Measurements from ENCODE around the gene RAB7B. TPM values are rescaled to one million over a fixed set of nuclear protein-coding genes. Genes with fewer than 3 reads are reported as not detected.

The RAB7B gene
- total and polyA plus RNA-seq, 2 experiments from 2014 or later: 4.5 to 22.6 TPM

DNA sequence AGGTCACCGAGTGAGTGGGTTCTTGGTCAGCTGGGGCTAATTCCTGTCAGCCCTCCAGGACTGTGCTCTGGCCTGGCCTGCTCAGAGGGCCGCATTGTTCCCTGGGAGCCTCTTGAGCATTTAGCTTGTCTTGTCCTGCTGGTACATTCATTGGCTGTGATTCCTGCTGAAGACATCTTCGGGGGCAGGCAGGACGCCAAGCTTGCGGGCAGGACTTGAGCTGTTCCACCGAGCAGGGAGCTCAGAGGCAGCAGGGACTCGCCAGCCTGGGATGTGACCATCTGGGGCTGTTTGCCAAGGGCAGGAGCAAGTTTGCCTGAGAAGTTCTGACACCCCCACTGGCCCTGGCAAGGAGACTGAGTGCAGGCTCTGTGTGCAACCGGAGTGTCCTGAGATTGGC is 52.9 kb downstream of the RAB7B start:
- no peak overlapping the region for H2AFZ ChIP-seq
- H3K4me3 ChIP-seq: no peak overlapping the region
- no peaks in the 10 kb centered on the region for H4K20me1 ChIP-seq (ENCODE audit: insufficient read depth, poor library complexity, severe bottlenecking)
- TF ChIP-seq, protein P1, sequence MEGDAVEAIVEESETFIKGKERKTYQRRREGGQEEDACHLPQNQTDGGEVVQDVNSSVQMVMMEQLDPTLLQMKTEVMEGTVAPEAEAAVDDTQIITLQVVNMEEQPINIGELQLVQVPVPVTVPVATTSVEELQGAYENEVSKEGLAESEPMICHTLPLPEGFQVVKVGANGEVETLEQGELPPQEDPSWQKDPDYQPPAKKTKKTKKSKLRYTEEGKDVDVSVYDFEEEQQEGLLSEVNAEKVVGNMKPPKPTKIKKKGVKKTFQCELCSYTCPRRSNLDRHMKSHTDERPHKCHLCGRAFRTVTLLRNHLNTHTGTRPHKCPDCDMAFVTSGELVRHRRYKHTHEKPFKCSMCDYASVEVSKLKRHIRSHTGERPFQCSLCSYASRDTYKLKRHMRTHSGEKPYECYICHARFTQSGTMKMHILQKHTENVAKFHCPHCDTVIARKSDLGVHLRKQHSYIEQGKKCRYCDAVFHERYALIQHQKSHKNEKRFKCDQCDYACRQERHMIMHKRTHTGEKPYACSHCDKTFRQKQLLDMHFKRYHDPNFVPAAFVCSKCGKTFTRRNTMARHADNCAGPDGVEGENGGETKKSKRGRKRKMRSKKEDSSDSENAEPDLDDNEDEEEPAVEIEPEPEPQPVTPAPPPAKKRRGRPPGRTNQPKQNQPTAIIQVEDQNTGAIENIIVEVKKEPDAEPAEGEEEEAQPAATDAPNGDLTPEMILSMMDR (IDR thresholded peaks at IDR 0.05; ENCODE audit: poor library complexity): no peak
- TF ChIP-seq EZH2 (IDR thresholded peaks at IDR 0.05; ENCODE audit: borderline replicate concordance) (no peak), EZH2phosphoT487 (IDR thresholded peaks at IDR 0.05; ENCODE audit: low read depth, severe bottlenecking, unreplicated experiment) (no peak)
- no peak overlapping the region for H3K27ac ChIP-seq
- WGBS (ENCODE audit: low lambda C conversion rate, missing lambda C conversion rate): 89% methylated on average over 8 of the region's 8 CpGs
- H3K9me3 ChIP-seq (ENCODE audit: low read depth): no peaks in the 10 kb centered on the region
- H3K27me3 ChIP-seq: peaks cover 12% of the 10 kb centered on the region
- H3K9me2 ChIP-seq (replicated peaks; ENCODE audit: insufficient read depth): no peaks in the 10 kb centered on the region
- no peaks in the 10 kb centered on the region for H3K4me1 ChIP-seq (ENCODE audit: insufficient read depth)
- H3K4me2 ChIP-seq: no peak overlapping the region
- no peak for DNase-seq (ENCODE audit: low spot score)
- H3K79me2 ChIP-seq: no peaks in the 10 kb centered on the region
- no peaks in the 10 kb centered on the region for H3K36me3 ChIP-seq (replicated peaks; ENCODE audit: insufficient read depth, low read depth)

DNA sequence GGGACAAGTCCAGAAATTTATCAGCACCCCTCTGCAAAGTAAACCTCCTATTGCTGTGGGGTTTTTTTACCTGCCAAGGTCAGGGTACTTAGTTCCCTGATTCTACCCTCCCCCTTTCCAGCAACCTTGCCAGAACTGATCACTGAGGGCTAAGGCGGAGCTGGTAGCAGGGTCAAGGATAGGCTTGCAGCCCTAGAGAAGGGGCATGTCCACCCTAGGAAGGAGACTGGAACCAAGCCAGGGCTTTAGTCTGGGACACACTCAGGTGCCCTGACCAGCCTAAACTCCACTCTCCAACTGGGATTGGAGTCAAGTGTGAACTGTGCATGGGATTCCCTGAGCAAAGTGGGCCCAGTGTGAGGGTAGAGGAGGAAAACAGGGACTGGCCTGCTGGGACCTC is 53.4 kb downstream of the RAB7B start:
- no peaks in the 10 kb centered on the region for H3K4me1 ChIP-seq (ENCODE audit: insufficient read depth)
- no peak overlapping the region for H3K4me3 ChIP-seq
- H3K4me2 ChIP-seq: no peak overlapping the region
- H3K9me3 ChIP-seq (ENCODE audit: low read depth): no peaks in the 10 kb centered on the region
- WGBS (ENCODE audit: low lambda C conversion rate, missing lambda C conversion rate): 100% methylated on average over 1 of the region's 1 CpG
- H3K27me3 ChIP-seq: peaks cover 12% of the 10 kb centered on the region
- H3K9me2 ChIP-seq (replicated peaks; ENCODE audit: insufficient read depth): no peaks in the 10 kb centered on the region
- no peaks in the 10 kb centered on the region for H3K36me3 ChIP-seq (replicated peaks; ENCODE audit: insufficient read depth, low read depth)
- no peaks in the 10 kb centered on the region for H3K79me2 ChIP-seq
- H2AFZ ChIP-seq: no peak overlapping the region
- H3K27ac ChIP-seq: no peak overlapping the region
- DNase-seq (ENCODE audit: low spot score): no peak
- H4K20me1 ChIP-seq (ENCODE audit: insufficient read depth, poor library complexity, severe bottlenecking): no peaks in the 10 kb centered on the region
- TF ChIP-seq, protein P1 (IDR thresholded peaks at IDR 0.05; ENCODE audit: poor library complexity): no peak
- TF ChIP-seq EZH2phosphoT487 (IDR thresholded peaks at IDR 0.05; ENCODE audit: low read depth, severe bottlenecking, unreplicated experiment) (no peak), EZH2 (IDR thresholded peaks at IDR 0.05; ENCODE audit: borderline replicate concordance) (no peak)

DNA sequence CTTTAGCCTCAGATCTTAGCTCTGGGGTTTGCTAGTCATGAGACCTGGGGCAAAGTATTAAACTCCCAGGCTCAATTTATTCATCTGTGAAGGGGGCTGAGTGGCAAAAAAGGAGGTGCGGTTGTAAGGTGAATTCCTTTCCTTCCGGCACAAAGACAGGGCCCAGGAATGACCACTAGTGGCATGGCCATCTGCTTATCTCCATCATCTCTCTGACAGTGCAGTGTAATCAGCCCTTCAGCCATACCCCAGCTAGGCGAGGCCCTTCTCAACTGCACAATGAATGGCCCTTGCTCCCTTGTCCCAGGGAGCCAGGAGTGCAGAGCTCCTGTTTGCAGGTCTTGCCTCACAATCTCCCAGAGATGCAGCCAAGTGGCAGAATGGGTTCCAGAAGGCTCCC is 54.3 kb downstream of the RAB7B start:
- no peak for DNase-seq (ENCODE audit: low spot score)
- no peaks in the 10 kb centered on the region for H4K20me1 ChIP-seq (ENCODE audit: insufficient read depth, poor library complexity, severe bottlenecking)
- 88% methylated on average over 3 of the region's 3 CpGs for WGBS (ENCODE audit: low lambda C conversion rate, missing lambda C conversion rate)
- H3K36me3 ChIP-seq (replicated peaks; ENCODE audit: insufficient read depth, low read depth): no peaks in the 10 kb centered on the region
- H3K9me3 ChIP-seq (ENCODE audit: low read depth): no peaks in the 10 kb centered on the region
- H3K27me3 ChIP-seq: peaks cover 12% of the 10 kb centered on the region
- no peak overlapping the region for H3K4me2 ChIP-seq
- H2AFZ ChIP-seq: no peak overlapping the region
- no peak overlapping the region for H3K27ac ChIP-seq
- no peaks in the 10 kb centered on the region for H3K9me2 ChIP-seq (replicated peaks; ENCODE audit: insufficient read depth)
- no peaks in the 10 kb centered on the region for H3K4me1 ChIP-seq (ENCODE audit: insufficient read depth)
- TF ChIP-seq EZH2phosphoT487 (IDR thresholded peaks at IDR 0.05; ENCODE audit: low read depth, severe bottlenecking, unreplicated experiment): no peak
- TF ChIP-seq EZH2 (IDR thresholded peaks at IDR 0.05; ENCODE audit: borderline replicate concordance): no peak
- TF ChIP-seq, protein P1 (IDR thresholded peaks at IDR 0.05; ENCODE audit: poor library complexity): no peak
- no peak overlapping the region for H3K4me3 ChIP-seq
- H3K79me2 ChIP-seq: no peaks in the 10 kb centered on the region

DNA sequence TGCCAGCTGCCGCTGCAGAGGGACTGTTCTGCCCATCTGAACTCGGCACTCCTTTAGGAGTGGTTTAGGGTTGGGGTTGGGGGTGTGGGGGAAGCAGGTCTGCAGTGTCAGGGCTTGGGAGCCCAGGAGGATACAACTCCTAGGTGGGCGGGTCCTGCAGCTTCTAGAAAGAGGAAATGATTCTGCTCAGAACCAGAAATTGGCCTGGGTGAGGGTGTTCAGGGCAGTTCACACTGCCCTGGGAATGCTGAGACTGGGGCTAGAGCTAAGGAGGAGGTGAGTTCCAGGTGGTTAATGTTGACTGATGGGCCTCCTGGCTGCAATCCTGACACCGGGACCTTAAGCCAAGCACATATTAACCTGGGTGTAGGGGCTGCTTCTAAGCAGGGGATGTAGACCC is 55.2 kb downstream of the RAB7B start:
- Histone ChIP-seq H3K27me3 (peaks cover 12% of the 10 kb centered on the region), H3K4me1 (ENCODE audit: insufficient read depth) (no peaks in the 10 kb centered on the region), H3K79me2 (no peaks in the 10 kb centered on the region), H3K9me2 (replicated peaks; ENCODE audit: insufficient read depth) (no peaks in the 10 kb centered on the region), H3K9me3 (ENCODE audit: low read depth) (no peaks in the 10 kb centered on the region), H4K20me1 (ENCODE audit: insufficient read depth, poor library complexity, severe bottlenecking) (no peaks in the 10 kb centered on the region), H3K4me3 (no peak overlapping the region), H3K27ac (no peak overlapping the region), H3K36me3 (replicated peaks; ENCODE audit: insufficient read depth, low read depth) (no peaks in the 10 kb centered on the region), H3K4me2 (no peak overlapping the region), H2AFZ (no peak overlapping the region)
- WGBS (ENCODE audit: low lambda C conversion rate, missing lambda C conversion rate): 99% methylated on average over 4 of the region's 4 CpGs
- TF ChIP-seq EZH2 (IDR thresholded peaks at IDR 0.05; ENCODE audit: borderline replicate concordance): no peak
- TF ChIP-seq, protein P1 (IDR thresholded peaks at IDR 0.05; ENCODE audit: poor library complexity): no peak
- TF ChIP-seq EZH2phosphoT487 (IDR thresholded peaks at IDR 0.05; ENCODE audit: low read depth, severe bottlenecking, unreplicated experiment): no peak
- no peak for DNase-seq (ENCODE audit: low spot score)
